HEK293 (cell line): ENCODE results near the gene TLCD3B.

Experiments used
- CTCF ChIP-seq: fragments of 450-650 bp; formaldehyde crosslinking; IDR thresholded peaks from 2 replicates; pipeline ENCODE4 v1.5.1; 2016; ENCODE audit warnings: missing biosample characterization, missing genetic modification characterization
- ZNF37A ChIP-seq: fragments of 450-650 bp; IDR thresholded peaks from 2 replicates; pipeline ENCODE4 v1.5.1; 2018; ENCODE audit warnings: missing biosample characterization, missing genetic modification characterization
- ZNF654 ChIP-seq: fragments of 450-650 bp; formaldehyde crosslinking; IDR thresholded peaks from 2 replicates; pipeline ENCODE4 v1.5.1; 2016; ENCODE audit warnings: low read depth, missing biosample characterization, missing genetic modification characterization
- TF ChIP-seq, protein P1 (sequence below): fragments of 450-650 bp; formaldehyde crosslinking; IDR thresholded peaks from 2 replicates; pipeline ENCODE4 v1.5.1; 2016; ENCODE audit warnings: missing biosample characterization, missing genetic modification characterization

DNA sequence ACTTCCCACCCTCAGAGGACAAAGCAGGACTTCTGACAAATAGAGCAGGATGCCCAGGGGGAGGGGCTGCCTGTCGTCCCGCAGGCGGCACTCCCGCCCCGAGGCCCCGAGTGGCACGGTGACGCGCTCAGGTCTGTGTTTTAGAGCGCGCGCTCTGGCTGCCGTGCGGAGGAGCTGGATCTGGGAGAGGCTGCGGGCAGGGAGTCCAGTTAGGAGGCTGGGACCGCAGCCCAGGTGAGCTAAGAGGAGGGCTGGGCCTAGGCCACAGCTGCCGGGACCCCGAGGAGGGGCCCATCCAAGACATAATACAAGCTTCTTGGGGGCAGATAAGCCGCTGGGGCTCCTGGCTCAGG, 26.7 kb downstream of the TLCD3B start:
- TF ChIP-seq CTCF (tag by site-specific recombination) (no peak), ZNF654 (tag by site-specific recombination) (no peak), ZNF37A (tag by site-specific recombination) (no peak)
- TF ChIP-seq, protein P1, sequence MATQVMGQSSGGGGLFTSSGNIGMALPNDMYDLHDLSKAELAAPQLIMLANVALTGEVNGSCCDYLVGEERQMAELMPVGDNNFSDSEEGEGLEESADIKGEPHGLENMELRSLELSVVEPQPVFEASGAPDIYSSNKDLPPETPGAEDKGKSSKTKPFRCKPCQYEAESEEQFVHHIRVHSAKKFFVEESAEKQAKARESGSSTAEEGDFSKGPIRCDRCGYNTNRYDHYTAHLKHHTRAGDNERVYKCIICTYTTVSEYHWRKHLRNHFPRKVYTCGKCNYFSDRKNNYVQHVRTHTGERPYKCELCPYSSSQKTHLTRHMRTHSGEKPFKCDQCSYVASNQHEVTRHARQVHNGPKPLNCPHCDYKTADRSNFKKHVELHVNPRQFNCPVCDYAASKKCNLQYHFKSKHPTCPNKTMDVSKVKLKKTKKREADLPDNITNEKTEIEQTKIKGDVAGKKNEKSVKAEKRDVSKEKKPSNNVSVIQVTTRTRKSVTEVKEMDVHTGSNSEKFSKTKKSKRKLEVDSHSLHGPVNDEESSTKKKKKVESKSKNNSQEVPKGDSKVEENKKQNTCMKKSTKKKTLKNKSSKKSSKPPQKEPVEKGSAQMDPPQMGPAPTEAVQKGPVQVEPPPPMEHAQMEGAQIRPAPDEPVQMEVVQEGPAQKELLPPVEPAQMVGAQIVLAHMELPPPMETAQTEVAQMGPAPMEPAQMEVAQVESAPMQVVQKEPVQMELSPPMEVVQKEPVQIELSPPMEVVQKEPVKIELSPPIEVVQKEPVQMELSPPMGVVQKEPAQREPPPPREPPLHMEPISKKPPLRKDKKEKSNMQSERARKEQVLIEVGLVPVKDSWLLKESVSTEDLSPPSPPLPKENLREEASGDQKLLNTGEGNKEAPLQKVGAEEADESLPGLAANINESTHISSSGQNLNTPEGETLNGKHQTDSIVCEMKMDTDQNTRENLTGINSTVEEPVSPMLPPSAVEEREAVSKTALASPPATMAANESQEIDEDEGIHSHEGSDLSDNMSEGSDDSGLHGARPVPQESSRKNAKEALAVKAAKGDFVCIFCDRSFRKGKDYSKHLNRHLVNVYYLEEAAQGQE (tag by site-specific recombination) = no peak
